ENCODE measurements around the gene NAA15.

GRCh38 chr4:139457318-139457717 is 156.0 kb downstream of the NAA15 start:
- TF ChIP-seq NR1H2 (CRISPR knock-in tag; IDR thresholded peaks at IDR 0.05), result no peak
- TF ChIP-seq CTCF (IDR thresholded peaks at IDR 0.05), result no peak
- TF ChIP-seq JUN (CRISPR knock-in tag; IDR thresholded peaks at IDR 0.05), result no peak
- TF ChIP-seq ELF4 (CRISPR knock-in tag; IDR thresholded peaks at IDR 0.05; ENCODE audit: low read depth), result no peak
- no peak for TF ChIP-seq ZBTB43 (CRISPR knock-in tag; IDR thresholded peaks at IDR 0.05)
- TF ChIP-seq ZNF281 (CRISPR knock-in tag; IDR thresholded peaks at IDR 0.05), result no peak
- no peak for TF ChIP-seq ZNF232 (CRISPR knock-in tag; IDR thresholded peaks at IDR 0.05)
- no peak for TF ChIP-seq SP1 (CRISPR knock-in tag; conservative IDR thresholded peaks at IDR 0.05)
- TF ChIP-seq ATF1 (CRISPR knock-in tag; IDR thresholded peaks at IDR 0.05), result no peak
- TF ChIP-seq E2F4 (CRISPR knock-in tag; IDR thresholded peaks at IDR 0.05; ENCODE audit: borderline replicate concordance, low read depth), result no peak
- TF ChIP-seq ZNF138 (CRISPR knock-in tag; conservative IDR thresholded peaks at IDR 0.05), result no peak
- TF ChIP-seq E2F1 (CRISPR knock-in tag; IDR thresholded peaks at IDR 0.05), result no peak
- TF ChIP-seq AFF4 (CRISPR knock-in tag; IDR thresholded peaks at IDR 0.05; ENCODE audit: borderline replicate concordance), result no peak
- TF ChIP-seq IRF1 (CRISPR knock-in tag; IDR thresholded peaks at IDR 0.05), result no peak
